Measurements from ENCODE around the gene AOPEP.

- no peak for TF ChIP-seq ZC3H11A (IDR thresholded peaks at IDR 0.05)
- no peak for TF ChIP-seq PHF8 (IDR thresholded peaks at IDR 0.05; ENCODE audit: borderline replicate concordance, low read depth)
- TF ChIP-seq NPAS2 (CRISPR knock-in tag; IDR thresholded peaks at IDR 0.05; ENCODE audit: borderline replicate concordance), result no peak
- TF ChIP-seq CTCF (IDR thresholded peaks at IDR 0.05), result no peak
- no peak for TF ChIP-seq RAD21 (conservative IDR thresholded peaks at IDR 0.05 in 1 of 2, IDR thresholded peaks at IDR 0.05 in 1 of 2)
- no peak for TF ChIP-seq HDAC2 (IDR thresholded peaks at IDR 0.05)
- TF ChIP-seq CEBPB (IDR thresholded peaks at IDR 0.05), result no peak
- TF ChIP-seq RNF2 (IDR thresholded peaks at IDR 0.05; ENCODE audit: borderline replicate concordance, low read depth), result no peak
- TF ChIP-seq CHD2 (IDR thresholded peaks at IDR 0.05; ENCODE audit: low read length, partially characterized antibody), result no peak
Observed at GRCh38 chr9:94714494-94714893, 12.0 kb upstream of the AOPEP start.
